Stimulated activated CD4-positive, alpha-beta T cell treated with anti-CD3 and anti-CD28 coated beads, TNF-alpha, amount 100 ng/mL, for 1 hour (primary cell): ENCODE data around the gene SPTLC3.

Experiments used
- DNase-seq, 3 donors: peaks; one replicate each; pipeline ENCODE4 v3.0.0-alpha.2; 2020; ENCODE audit warnings: low read depth in 3 of 3, low spot score in 1 of 3

The SPTLC3 gene

GRCh38 chr20:13131688-13132087, 122.9 kb downstream of the SPTLC3 start:
- DNase-seq: no peak

DNA sequence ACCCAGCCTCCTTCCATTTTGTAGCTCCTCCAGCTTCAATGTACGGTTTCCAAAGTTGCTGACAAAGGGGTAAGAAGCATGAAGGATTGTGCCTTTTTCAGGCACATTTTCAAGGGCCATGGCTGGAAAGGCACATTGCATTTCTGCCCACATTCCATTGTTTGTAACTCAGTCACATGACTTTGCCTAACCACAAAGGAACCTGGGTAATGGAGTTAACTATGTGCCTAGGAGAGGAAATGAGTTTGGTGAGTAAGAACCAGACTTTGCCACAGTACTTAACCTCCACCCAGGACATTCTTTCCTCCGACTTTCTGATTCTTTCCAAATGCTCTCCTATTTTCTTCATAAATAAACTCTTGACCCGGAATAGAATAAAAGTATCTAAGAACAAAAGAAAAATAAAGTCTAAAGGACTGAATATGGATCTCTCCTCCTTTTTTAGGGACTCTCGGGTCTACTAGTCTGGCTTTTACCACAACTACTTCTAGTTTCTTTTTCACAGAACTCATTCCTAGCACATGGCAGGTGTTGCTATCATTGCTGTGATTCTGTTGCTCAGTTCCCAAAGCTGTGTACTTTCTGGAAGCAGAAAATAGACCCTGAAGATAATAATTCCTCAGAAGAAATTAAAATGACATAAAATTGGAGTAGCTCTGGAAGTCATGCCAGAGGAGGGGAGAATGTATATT, 130.8 kb downstream of the SPTLC3 start:
- no peak for DNase-seq

DNA sequence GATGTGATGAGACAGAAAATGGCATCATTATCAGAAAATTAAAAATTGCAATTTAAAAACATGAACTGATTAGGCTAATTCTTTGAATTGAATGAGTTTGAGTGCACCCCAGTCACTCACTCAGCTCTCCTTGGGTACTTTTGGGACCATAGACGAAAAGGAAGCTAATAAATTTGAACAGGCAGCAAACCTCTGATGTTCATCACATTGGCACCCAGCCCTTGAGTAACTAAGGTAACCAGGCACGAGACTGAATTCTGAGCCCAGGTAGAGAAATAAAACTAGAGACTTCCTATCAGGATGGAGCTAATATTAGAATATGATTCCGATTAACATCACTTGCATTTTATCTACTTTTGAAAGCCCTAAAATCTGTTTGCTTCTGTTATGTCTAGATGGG, 131.4 kb downstream of the SPTLC3 start:
- DNase-seq: no peak

DNA sequence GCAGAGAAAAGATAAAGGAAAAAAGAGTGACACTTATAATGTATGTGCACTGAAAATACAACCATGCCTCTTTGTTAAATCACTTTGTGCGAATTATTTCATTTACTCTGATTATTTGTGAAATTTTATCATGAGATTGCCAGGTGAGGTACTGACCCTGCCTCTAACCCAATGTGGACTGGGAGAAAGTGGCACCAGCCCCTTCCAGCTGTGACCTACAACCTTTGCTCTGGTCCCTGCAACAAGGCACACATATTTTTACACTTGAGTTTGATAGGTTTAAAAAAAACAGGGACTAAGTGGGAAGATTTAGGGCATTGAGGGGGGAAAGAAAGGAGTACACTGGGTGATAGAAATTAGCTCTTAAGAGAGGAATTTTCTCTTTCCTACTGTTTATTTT, 132.0 kb downstream of the SPTLC3 start:
- DNase-seq: no peak

- DNase-seq: no peak
Measured at GRCh38 chr20:13141546-13141945, 132.8 kb downstream of the SPTLC3 start.

DNA sequence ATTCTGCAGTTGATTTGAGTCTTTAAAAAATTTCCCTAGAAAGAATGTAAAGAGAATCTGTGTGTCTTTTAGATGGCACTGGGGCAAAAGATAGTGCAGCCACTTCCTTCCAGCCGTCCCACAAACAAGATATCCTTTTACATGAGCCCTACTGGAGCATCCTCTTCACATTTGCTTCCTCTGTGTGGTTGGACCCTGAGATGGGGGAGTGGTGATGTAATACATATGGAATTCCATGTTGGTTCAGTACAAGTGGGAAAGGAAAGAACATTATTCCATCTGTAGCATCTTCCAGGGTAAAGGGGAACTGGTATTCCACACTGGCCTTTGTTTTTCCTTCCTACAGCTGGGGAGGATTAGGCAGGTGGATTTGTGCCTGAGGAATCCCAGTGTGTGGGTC, 133.4 kb downstream of the SPTLC3 start:
- no peak for DNase-seq

- no peak for DNase-seq
Measured at GRCh38 chr20:13147071-13147963, 138.5 kb downstream of the SPTLC3 start.

- DNase-seq: no peak
Measured at GRCh38 chr20:13147971-13148370, 139.2 kb downstream of the SPTLC3 start.

DNA sequence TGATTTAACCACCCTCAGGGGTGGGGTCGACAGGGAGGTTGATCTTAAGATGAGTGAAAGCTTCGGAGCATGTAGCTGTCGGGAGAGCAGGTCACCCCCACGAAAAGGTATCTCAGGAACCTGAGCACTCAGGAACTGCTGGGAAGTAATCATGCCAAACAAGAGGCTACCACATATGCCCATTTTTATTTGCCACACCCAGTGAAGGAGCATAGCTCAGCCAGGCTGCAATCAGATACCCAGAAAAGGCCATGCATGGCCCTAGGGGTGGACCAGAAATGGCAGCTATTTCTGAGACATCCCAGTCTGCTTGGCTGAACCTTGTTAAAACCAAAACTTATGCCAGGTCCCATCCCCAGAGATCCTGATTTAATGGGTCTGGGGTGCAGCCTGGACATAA, 139.6 kb downstream of the SPTLC3 start:
- DNase-seq: no peak

DNA sequence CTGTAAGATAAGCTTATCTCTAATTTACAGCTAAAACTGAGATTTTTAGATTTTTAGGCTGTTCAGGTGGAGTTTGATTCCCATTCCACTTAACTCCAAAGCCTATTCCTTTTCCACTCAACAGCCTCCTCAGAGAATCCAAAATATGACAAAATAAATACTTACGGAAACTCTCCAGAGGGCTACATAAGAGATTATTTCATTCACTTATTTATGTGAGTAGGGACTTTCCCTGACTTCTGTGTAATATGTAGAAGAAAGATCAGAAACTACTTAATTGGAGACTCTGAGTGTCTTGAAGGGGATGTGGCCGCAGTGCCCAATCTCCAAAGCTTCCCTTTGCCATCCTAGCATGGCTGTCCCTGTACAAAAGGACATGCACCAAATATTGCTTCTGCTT, 140.2 kb downstream of the SPTLC3 start:
- no peak for DNase-seq

GRCh38 chr20:13149371-13150105, 140.8 kb downstream of the SPTLC3 start:
- no peak for DNase-seq

DNA sequence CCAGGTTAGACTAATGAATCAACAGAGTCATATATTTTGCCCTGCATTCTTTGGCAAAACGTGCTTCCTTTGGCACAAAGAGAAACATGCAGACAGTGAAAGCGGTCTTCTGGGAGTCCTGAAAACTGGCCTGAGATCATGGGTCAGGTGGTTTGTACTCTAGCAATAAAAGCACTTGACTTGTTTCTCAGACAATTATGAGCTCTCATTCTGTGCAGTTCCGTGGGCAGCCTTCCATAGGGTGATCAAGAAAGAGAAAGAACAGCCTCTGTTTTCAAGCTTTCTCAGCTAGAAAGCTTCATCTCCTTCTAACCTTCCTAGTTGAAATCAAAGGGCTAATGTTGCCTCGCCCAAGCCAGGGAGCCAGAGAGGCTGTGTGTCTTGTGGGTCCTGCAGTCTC, 149.6 kb downstream of the SPTLC3 start:
- DNase-seq: no peak

DNA sequence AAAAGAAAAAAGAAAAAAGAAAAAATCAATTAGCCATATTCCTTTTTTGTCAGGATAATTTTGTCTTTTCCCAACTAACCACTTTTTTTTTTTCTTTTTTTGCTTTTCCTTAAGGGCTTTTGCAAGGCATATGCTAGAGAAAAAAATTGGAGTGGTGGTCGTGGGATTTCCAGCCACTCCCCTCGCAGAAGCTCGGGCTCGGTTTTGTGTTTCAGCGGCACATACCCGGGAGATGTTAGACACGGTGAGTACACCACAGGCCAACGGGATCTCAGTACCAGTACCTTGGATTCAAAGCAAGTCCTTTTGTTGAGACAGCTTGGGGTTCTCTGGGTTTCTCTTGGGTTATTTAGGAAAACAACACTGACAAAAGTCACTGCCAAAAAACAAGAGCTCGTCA, 151.1 kb downstream of the SPTLC3 start:
- no peak for DNase-seq

GRCh38 chr20:13165203-13165602, 156.4 kb downstream of the SPTLC3 start:
- DNase-seq: no peak

DNA sequence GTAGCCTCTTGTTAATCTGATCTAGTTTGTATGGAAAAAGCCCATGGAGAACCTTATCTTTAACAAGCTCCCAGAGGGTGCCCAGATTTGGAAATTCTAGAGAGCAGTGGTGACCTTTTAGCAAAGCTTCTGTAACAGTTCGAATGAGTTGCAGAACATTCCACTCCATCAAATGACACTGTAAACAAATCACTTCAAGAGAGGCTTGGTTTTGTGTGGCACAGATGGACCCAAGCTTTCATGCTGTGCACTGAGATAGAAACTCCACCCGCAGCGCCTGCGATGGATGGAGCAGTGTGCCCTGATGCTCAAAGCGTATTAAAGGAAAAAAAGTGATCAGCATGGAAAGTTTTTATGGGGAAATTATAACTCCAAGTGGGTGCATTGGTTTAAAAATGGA, 157.2 kb downstream of the SPTLC3 start:
- DNase-seq: no peak

DNA sequence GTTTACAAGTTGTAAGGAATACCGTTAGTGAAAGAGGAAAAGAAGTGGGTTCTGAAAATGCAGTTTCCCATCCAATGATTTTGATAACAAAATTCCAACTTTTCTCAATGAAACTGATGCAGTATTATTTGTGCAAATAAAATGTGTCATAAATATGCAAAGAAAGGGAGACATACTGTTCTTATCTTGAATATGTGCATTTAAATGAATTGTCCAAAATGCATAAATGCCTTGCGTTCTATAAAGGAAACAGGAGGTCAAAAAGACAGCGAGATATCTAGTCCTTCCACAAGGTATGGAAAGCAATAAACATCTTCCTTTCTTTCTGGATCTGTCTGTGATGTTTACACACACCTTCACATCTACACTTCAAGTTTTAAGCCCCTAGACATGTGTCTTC, 157.7 kb downstream of the SPTLC3 start:
- DNase-seq: no peak

- no peak for DNase-seq
Measured at GRCh38 chr20:13169086-13169485, 160.3 kb downstream of the SPTLC3 start.

DNA sequence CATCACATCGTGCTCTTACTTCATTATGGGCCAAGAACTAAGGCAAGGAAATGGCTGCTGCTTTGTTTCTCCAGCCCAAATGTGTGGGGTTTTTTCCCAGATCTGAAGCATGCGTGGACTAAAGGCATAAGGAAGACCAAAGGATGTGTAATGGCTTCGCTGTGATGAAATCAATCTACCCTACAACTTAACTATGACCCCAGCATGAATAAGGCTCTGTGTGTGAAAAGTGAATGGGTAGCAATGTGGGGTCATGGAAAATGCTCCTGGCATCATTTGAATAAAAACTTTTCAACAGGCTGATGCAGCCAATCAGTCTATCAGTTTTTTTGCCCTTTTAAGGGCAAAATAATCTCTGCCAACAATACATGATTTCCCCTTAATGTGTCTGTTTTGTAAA, 162.0 kb downstream of the SPTLC3 start:
- no peak for DNase-seq

DNA sequence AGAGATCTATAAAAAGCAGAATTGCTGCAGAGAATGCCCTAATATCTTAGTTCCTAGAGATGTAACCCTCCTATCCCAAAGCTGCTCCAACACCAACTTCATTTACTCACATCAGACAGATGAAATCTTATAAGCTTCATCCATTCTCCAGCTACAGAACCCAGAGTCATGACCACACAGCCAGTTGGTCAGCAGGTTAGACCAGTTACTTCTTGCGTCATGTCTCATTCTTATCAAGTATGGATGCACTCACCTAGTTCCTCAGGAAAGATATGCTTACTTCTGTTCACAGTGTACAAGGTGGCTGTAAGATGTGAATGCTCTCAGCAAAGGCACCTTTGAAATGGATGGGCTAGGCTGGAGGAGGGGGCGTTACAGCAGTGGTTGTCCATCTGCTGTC, 164.4 kb downstream of the SPTLC3 start:
- DNase-seq: no peak

GRCh38 chr20:13174402-13174801, 165.6 kb downstream of the SPTLC3 start:
- no peak for DNase-seq

GRCh38 chr20:13180986-13181889, 172.5 kb downstream of the SPTLC3 start:
- DNase-seq: no peak
